Liver (tissue), 9 donors: ENCODE measurements around the gene ZFP82. TPM values are rescaled to one million over a fixed set of nuclear protein-coding genes. Genes with fewer than 3 reads are reported as not detected.

Experiments used
- DNase-seq: peaks from one replicate; pipeline ENCODE4 v3.0.0-alpha.2; 2017; ENCODE audit warnings: low spot score
- H3K27ac ChIP-seq, 2 donors: one replicate each; pipeline ENCODE4 v1.7.0; 2013; ENCODE audit warnings: inconsistent platforms in 2 of 2, low read length in 2 of 2, control low read depth in 1 of 2, low read depth in 1 of 2, mild to moderate bottlenecking in 1 of 2
- H3K27me3 ChIP-seq, 4 donors: one replicate each; pipeline versions ENCODE4 v1.6.1 to v1.7.0; 2013; ENCODE audit warnings: low read length in 3 of 4, inconsistent platforms in 1 of 4, mild to moderate bottlenecking in 1 of 4, moderate library complexity in 1 of 4; ENCODE audit not compliant: control insufficient read depth in 4 of 4, insufficient read depth in 4 of 4
- H3K36me3 ChIP-seq, 4 donors: one replicate each; pipeline versions ENCODE4 v1.6.1 to v1.7.0; 2013; ENCODE audit warnings: low read length in 3 of 4, mild to moderate bottlenecking in 3 of 4, low read depth in 1 of 4, moderate library complexity in 1 of 4; ENCODE audit not compliant: control insufficient read depth in 4 of 4, insufficient read depth in 3 of 4
- H3K4me1 ChIP-seq, 4 donors: one replicate each; pipeline versions ENCODE4 v1.6.1 to v1.7.0; 2013; ENCODE audit warnings: low read length in 3 of 4, mild to moderate bottlenecking in 3 of 4, moderate library complexity in 1 of 4; ENCODE audit not compliant: control insufficient read depth in 4 of 4, insufficient read depth in 4 of 4
- H3K4me3 ChIP-seq, 3 donors: one replicate each; pipeline versions ENCODE4 v1.6.1 to v1.7.0; 2013; ENCODE audit warnings: low read length in 3 of 3, control low read depth in 1 of 3, low read depth in 1 of 3, mild to moderate bottlenecking in 1 of 3
- H3K9ac ChIP-seq, 2 donors: one replicate each; pipeline ENCODE4 v1.7.0; 2013; ENCODE audit warnings: low read length in 2 of 2, mild to moderate bottlenecking in 2 of 2, moderate library complexity in 2 of 2, control low read depth in 1 of 2, low read depth in 1 of 2
- H3K9me3 ChIP-seq, 4 donors: one replicate each; pipeline versions ENCODE4 v1.6.1 to v1.7.0; 2013; ENCODE audit warnings: low read length in 3 of 4; ENCODE audit not compliant: control insufficient read depth in 4 of 4
- EGR1 ChIP-seq, 2 donors: IDR thresholded peaks; 2 replicates each; pipeline ENCODE4 v1.6.1; 2016 to 2018; ENCODE audit warnings: antibody characterized with exemption in 2 of 2, low read depth in 2 of 2
- FOXA1 ChIP-seq: IDR thresholded peaks from 2 replicates; pipeline ENCODE4 v1.6.1; 2016; ENCODE audit warnings: antibody characterized with exemption
- FOXA2 ChIP-seq: IDR thresholded peaks from 2 replicates; pipeline ENCODE4 v1.6.1; 2016; ENCODE audit warnings: antibody characterized with exemption
- GABPA ChIP-seq, 2 donors: IDR thresholded peaks in 1 of 2; conservative IDR thresholded peaks in 1 of 2; 2 replicates each; pipeline ENCODE4 v1.6.1; 2016; ENCODE audit warnings: antibody characterized with exemption in 2 of 2, mild to moderate bottlenecking in 1 of 2, moderate library complexity in 1 of 2
- HNF4A ChIP-seq, 2 donors: conservative IDR thresholded peaks; 2 replicates each; pipeline ENCODE4 v1.6.1; 2016; ENCODE audit warnings: antibody characterized with exemption in 2 of 2, mild to moderate bottlenecking in 2 of 2
- HNF4G ChIP-seq: IDR thresholded peaks from 2 replicates; pipeline ENCODE4 v1.6.1; 2016; ENCODE audit warnings: antibody characterized with exemption
- NR2F2 ChIP-seq: IDR thresholded peaks from 2 replicates; pipeline ENCODE4 v1.6.1; 2016; ENCODE audit warnings: antibody characterized with exemption
- RAD21 ChIP-seq, 2 donors: IDR thresholded peaks; 2 replicates each; pipeline ENCODE4 v1.6.1; 2016; ENCODE audit warnings: antibody characterized with exemption in 2 of 2, mild to moderate bottlenecking in 2 of 2
- RXRA ChIP-seq, 2 donors: IDR thresholded peaks; 2 replicates each; pipeline ENCODE4 v1.6.1; 2017 to 2018; ENCODE audit warnings: antibody characterized with exemption in 2 of 2, mild to moderate bottlenecking in 1 of 2
- SP1 ChIP-seq: IDR thresholded peaks from 2 replicates; pipeline ENCODE4 v1.6.1; 2018; ENCODE audit warnings: antibody characterized with exemption, mild to moderate bottlenecking
- TAF1 ChIP-seq: conservative IDR thresholded peaks from 2 replicates; pipeline ENCODE4 v1.6.1; 2016; ENCODE audit warnings: antibody characterized with exemption, mild to moderate bottlenecking
- WGBS: extraction: QIAGEN DNeasy Blood & Tissue Kit; methylation state at CpG from one replicate; pipeline ENCODE4 v1.1.7; 2013; 5-methylcytosine and 5-hydroxymethylcytosine counted together
- polyA plus RNA-seq, 2 donors: library from polyadenylated mRNA; stranded (reverse) in 1 of 2; unstranded in 1 of 2; fragments of 200-250 nt in 1 of 2; fragments of >200 nt in 1 of 2; fragmentation: Nextera tagmentation in 1 of 2; extraction: Ambion mirVana in 1 of 2; gene quantifications; one replicate each; pipeline versions ENCODE4 v1.2.1 to v1.2.3, GENCODE V29; 2013 to 2015
- total RNA-seq, 2 donors: library from RNA; depleted of rRNA; stranded (reverse); fragments of >200 nt; gene quantifications; one replicate each; pipeline ENCODE4 v1.2.3, GENCODE V29; 2014
- TF ChIP-seq, protein P1 (sequence below): IDR thresholded peaks from 2 replicates; pipeline ENCODE4 v1.6.1; 2016; ENCODE audit warnings: antibody characterized with exemption
- TF ChIP-seq, protein P2 (sequence below): IDR thresholded peaks from 2 replicates; pipeline ENCODE4 v1.6.1; 2016; ENCODE audit warnings: antibody characterized with exemption
- TF ChIP-seq, protein P3 (sequence below): IDR thresholded peaks from 2 replicates; pipeline ENCODE4 v1.6.1; 2016; ENCODE audit warnings: antibody characterized with exemption
- donor health status: healthy.
- donor health status: healthy.
- donor health status: healthy.
- donor health status: healthy.
- donor health status: healthy.

The ZFP82 gene
- total and polyA plus RNA-seq, 4 donors = 0.40 to 3.1 (median 1.0) TPM

DNA sequence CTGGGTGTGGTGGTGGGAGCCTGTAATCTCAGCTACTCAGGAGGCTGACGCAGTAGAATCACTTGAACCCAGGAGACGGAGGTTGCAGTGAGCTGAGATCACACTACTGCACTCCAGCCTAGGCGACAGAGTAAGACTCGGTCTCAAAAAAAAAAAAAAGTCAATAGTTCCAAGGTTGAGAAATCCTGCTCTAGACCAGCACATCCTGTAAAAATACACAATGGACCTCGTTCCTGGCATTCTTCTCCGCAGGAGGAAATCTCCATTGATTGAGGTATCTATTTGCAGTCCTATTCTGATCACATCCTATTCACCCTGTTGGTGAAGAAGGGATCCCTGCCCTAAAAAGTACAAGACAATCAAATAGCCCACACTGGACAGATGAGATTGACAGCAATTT lies 54.6 kb downstream of the ZFP82 start:
- no peak for DNase-seq
- Histone ChIP-seq H3K9me3 (peaks cover 11 to 35% (median 16%) of the 10 kb centered on the region in 4 donors), H3K36me3 (peaks cover 12 to 70% (median 57%) of the 10 kb centered on the region in 4 donors), H3K9ac (no peak overlapping the region), H3K27ac (no peak overlapping the region), H3K27me3 (no peaks in the 10 kb centered on the region), H3K4me1 (no peaks in the 10 kb centered on the region), H3K4me3 (peak overlapping the region in 2 of 3 donors; percentile 25 to 33)
- TF ChIP-seq FOXA2 (no peak), HNF4G (no peak), NR2F2 (no peak), FOXA1 (no peak), RAD21 (IDR thresholded peaks at IDR 0.05) (no peak), TAF1 (no peak), HNF4A (conservative IDR thresholded peaks at IDR 0.05) (no peak), RXRA (IDR thresholded peaks at IDR 0.05) (no peak), SP1 (no peak), GABPA (IDR thresholded peaks at IDR 0.05 in 1 of 2, conservative IDR thresholded peaks at IDR 0.05 in 1 of 2) (no peak), EGR1 (IDR thresholded peaks at IDR 0.05; ENCODE audit: low read depth in 2 of 2) (no peak)
- TF ChIP-seq, protein P1, sequence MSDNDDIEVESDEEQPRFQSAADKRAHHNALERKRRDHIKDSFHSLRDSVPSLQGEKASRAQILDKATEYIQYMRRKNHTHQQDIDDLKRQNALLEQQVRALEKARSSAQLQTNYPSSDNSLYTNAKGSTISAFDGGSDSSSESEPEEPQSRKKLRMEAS = no peak
- TF ChIP-seq, protein P2, sequence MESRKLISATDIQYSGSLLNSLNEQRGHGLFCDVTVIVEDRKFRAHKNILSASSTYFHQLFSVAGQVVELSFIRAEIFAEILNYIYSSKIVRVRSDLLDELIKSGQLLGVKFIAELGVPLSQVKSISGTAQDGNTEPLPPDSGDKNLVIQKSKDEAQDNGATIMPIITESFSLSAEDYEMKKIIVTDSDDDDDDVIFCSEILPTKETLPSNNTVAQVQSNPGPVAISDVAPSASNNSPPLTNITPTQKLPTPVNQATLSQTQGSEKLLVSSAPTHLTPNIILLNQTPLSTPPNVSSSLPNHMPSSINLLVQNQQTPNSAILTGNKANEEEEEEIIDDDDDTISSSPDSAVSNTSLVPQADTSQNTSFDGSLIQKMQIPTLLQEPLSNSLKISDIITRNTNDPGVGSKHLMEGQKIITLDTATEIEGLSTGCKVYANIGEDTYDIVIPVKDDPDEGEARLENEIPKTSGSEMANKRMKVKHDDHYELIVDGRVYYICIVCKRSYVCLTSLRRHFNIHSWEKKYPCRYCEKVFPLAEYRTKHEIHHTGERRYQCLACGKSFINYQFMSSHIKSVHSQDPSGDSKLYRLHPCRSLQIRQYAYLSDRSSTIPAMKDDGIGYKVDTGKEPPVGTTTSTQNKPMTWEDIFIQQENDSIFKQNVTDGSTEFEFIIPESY = no peak
- TF ChIP-seq, protein P3, sequence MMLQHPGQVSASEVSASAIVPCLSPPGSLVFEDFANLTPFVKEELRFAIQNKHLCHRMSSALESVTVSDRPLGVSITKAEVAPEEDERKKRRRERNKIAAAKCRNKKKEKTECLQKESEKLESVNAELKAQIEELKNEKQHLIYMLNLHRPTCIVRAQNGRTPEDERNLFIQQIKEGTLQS = no peak
- 78% methylated on average over 6 of the region's 6 CpGs for WGBS

Other genes with a start within 250 kb of the ZFP82 start
- gene ZNF565, start 204.0 kb downstream of the ZFP82 start, total RNA-seq = 1 to 10 TPM; 2.3 to 4.9 TPM
- 1 to 10 TPM in 1 of 2 donors, under 1 TPM in 1; 0.95 to 2.2 TPM for gene ZNF565, start 204.0 kb downstream of the ZFP82 start, polyA plus RNA-seq
- gene ZNF146, start 203.5 kb downstream of the ZFP82 start, total RNA-seq = 10 to 100 TPM; 29.2 to 48.6 TPM
- gene ZNF146, start 203.5 kb downstream of the ZFP82 start, polyA plus RNA-seq = 10 to 100 TPM; 16.6 to 19.0 TPM
- 1 to 10 TPM; 3.4 to 5.1 TPM for gene ZFP14, start 39.4 kb downstream of the ZFP82 start, total RNA-seq
- gene ZFP14, start 39.4 kb downstream of the ZFP82 start, polyA plus RNA-seq = 1 to 10 TPM in 1 of 2 donors, under 1 TPM in 1; 0.43 to 3.4 TPM
- 10 to 100 TPM in 1 of 2 donors, 1 to 10 TPM in 1; 10.0 to 11.1 TPM for gene ZNF566, start 70.9 kb upstream of the ZFP82 start, total RNA-seq
- 1 to 10 TPM; 1.5 to 2.7 TPM for gene ZNF566, start 70.9 kb upstream of the ZFP82 start, polyA plus RNA-seq
- 10 to 100 TPM in 1 of 2 donors, 1 to 10 TPM in 1; 8.0 to 10.4 TPM for gene ZNF260, start 109.6 kb upstream of the ZFP82 start, total RNA-seq
- gene ZNF260, start 109.6 kb upstream of the ZFP82 start, polyA plus RNA-seq = 1 to 10 TPM; 1.7 to 3.2 TPM
- 1 to 10 TPM; 4.0 to 9.5 TPM for gene ZNF529, start 154.6 kb upstream of the ZFP82 start, total RNA-seq
- 1 to 10 TPM; 1.4 to 2.0 TPM for gene ZNF529, start 154.6 kb upstream of the ZFP82 start, polyA plus RNA-seq
- gene ZNF382, start 186.7 kb upstream of the ZFP82 start, total RNA-seq = 1 to 10 TPM; 2.5 to 3.8 TPM
- gene ZNF382, start 186.7 kb upstream of the ZFP82 start, polyA plus RNA-seq = under 1 TPM; 0.20 to 0.26 TPM
- gene ZNF461, start 248.2 kb upstream of the ZFP82 start, total RNA-seq = 1 to 10 TPM; 3.7 to 3.8 TPM
- gene ZNF461, start 248.2 kb upstream of the ZFP82 start, polyA plus RNA-seq = 1 to 10 TPM in 1 of 2 donors, under 1 TPM in 1; 0.90 to 1.6 TPM